NCI-H446 treated with DMSO at 0.1 percent for 48 hours (cell line): Measurements from ENCODE around the gene ANP32A.

Experiments
- DNase-seq: peaks from one replicate; lab custom pipeline; 2025; lab: John Stamatoyannopoulos, UW

The ANP32A gene

GRCh38 chr15:68797599-68798345 lies 22.9 kb downstream of the ANP32A start:
- DNase-seq: no peak

GRCh38 chr15:68797191-68797590 lies 23.5 kb downstream of the ANP32A start:
- DNase-seq: no peak

GRCh38 chr15:68796576-68796975 lies 24.1 kb downstream of the ANP32A start:
- DNase-seq: no peak

GRCh38 chr15:68795298-68795848 lies 25.3 kb downstream of the ANP32A start:
- no peak for DNase-seq

- DNase-seq: no peak
Observed at GRCh38 chr15:68794863-68795262, 25.8 kb downstream of the ANP32A start.

GRCh38 chr15:68794307-68794706 lies 26.4 kb downstream of the ANP32A start:
- DNase-seq: no peak

- no peak for DNase-seq
Observed at GRCh38 chr15:68793776-68794175, 26.9 kb downstream of the ANP32A start.

GRCh38 chr15:68792901-68793766 lies 27.6 kb downstream of the ANP32A start:
- no peak for DNase-seq

GRCh38 chr15:68791431-68792283 lies 29.0 kb downstream of the ANP32A start:
- DNase-seq: no peak

GRCh38 chr15:68790910-68791309 lies 29.8 kb downstream of the ANP32A start:
- no peak for DNase-seq

- DNase-seq: no peak
Observed at GRCh38 chr15:68790242-68790575, 30.5 kb downstream of the ANP32A start.

- no peak for DNase-seq
Observed at GRCh38 chr15:68789534-68790241, 31.0 kb downstream of the ANP32A start.

GRCh38 chr15:68789091-68789490 lies 31.6 kb downstream of the ANP32A start:
- DNase-seq: no peak

GRCh38 chr15:68788264-68788624 lies 32.5 kb downstream of the ANP32A start:
- DNase-seq: no peak

GRCh38 chr15:68787609-68788263 lies 33.0 kb downstream of the ANP32A start:
- no peak for DNase-seq

GRCh38 chr15:68786753-68787152 lies 33.9 kb downstream of the ANP32A start:
- no peak for DNase-seq

- no peak for DNase-seq
Observed at GRCh38 chr15:68785541-68785940, 35.2 kb downstream of the ANP32A start.

GRCh38 chr15:68784206-68784605 lies 36.5 kb downstream of the ANP32A start:
- no peak for DNase-seq

- no peak for DNase-seq
Observed at GRCh38 chr15:68783226-68784058, 37.3 kb downstream of the ANP32A start.

- no peak for DNase-seq
Observed at GRCh38 chr15:68782589-68783161, 38.0 kb downstream of the ANP32A start.
